H1 (cell line): ENCODE measurements around the gene ZNF213. TPM values are rescaled to one million over a fixed set of nuclear protein-coding genes. Genes with fewer than 3 reads are reported as not detected.

Experiments used
- HDAC2 ChIP-seq, 2 experiments: fragments of 300-600 bp in 1 of 2; sonication (generic) in 1 of 2; IDR thresholded peaks; 2 replicates each; pipeline ENCODE4 v1.6.1; 2011 to 2012; ENCODE audit warnings: low read depth in 2 of 2, low read length in 2 of 2, mild to moderate bottlenecking in 2 of 2, moderate library complexity in 2 of 2, borderline replicate concordance in 1 of 2, inconsistent platforms in 1 of 2
- KDM4A ChIP-seq: IDR thresholded peaks from one replicate; pipeline ENCODE4 v1.7.1; 2012; ENCODE audit warnings: low read depth, mild to moderate bottlenecking, moderate library complexity, low read length, inconsistent platforms; ENCODE audit not compliant: severe bottlenecking
- POU5F1 ChIP-seq: IDR thresholded peaks from 2 replicates; pipeline ENCODE4 v1.6.1; 2011; ENCODE audit warnings: low read depth, mild to moderate bottlenecking, low read length, moderate library complexity
- SUZ12 ChIP-seq: fragments of 200-600 bp; sonication (generic); IDR thresholded peaks from 2 replicates; pipeline ENCODE4 v1.6.1; 2012; ENCODE audit warnings: mild to moderate bottlenecking, inconsistent platforms, low read length, moderate library complexity, mixed read lengths
- TBP ChIP-seq: IDR thresholded peaks from 2 replicates; pipeline ENCODE4 v1.6.1; 2011; ENCODE audit warnings: low read depth, low read length, improper control_type of control experiment
- TCF12 ChIP-seq: IDR thresholded peaks from 2 replicates; pipeline ENCODE4 v1.6.1; 2011; ENCODE audit warnings: low read depth, mild to moderate bottlenecking, low read length
- polyA plus RNA-seq, 7 experiments: library from polyadenylated mRNA; depleted of rRNA in 3 of 7; stranded (reverse) in 5 of 7; unstranded in 2 of 7; fragments of >200 nt in 5 of 7; fragments of 200-250 nt in 2 of 7; gene quantifications; 1 replicate in 5 of 7; 2 replicates in 1 of 7; 4 replicates in 1 of 7; pipeline versions ENCODE4 v1.2.1 to v1.2.3, GENCODE V29; 2011 to 2013; ENCODE audit warnings: missing spikeins in 2 of 7, mixed read lengths in 2 of 7
- total RNA-seq: library from RNA; stranded (reverse); fragmentation: NEBNext Ultra II Directional; extraction: Animal tissue kit (Norgen Biotek cat#: 25700); gene quantifications from 2 replicates; pipeline ENCODE4 v1.2.1, GENCODE V29; 2021
- TF ChIP-seq, protein P1 (sequence below), 3 experiments: IDR thresholded peaks; 1 replicate in 2 of 3; 2 replicates in 1 of 3; pipeline versions ENCODE4 v1.5.1 to v1.6.1; 2011; ENCODE audit warnings: low read length in 3 of 3, mild to moderate bottlenecking in 3 of 3, inconsistent platforms in 2 of 3, low read depth in 1 of 3, moderate library complexity in 1 of 3; ENCODE audit not compliant: insufficient read depth in 1 of 3; ENCODE audit errors: control extremely low read depth in 1 of 3

The ZNF213 gene
- total and polyA plus RNA-seq, 2 of the 8 experiments (the other 6 are each of a cell fraction or from before 2014, with no cell fraction given): 1.6 to 6.9 TPM

GRCh38 chr16:3175157-3176093 lies 40.6 kb downstream of the ZNF213 start (continued):
- TF ChIP-seq, protein P1, sequence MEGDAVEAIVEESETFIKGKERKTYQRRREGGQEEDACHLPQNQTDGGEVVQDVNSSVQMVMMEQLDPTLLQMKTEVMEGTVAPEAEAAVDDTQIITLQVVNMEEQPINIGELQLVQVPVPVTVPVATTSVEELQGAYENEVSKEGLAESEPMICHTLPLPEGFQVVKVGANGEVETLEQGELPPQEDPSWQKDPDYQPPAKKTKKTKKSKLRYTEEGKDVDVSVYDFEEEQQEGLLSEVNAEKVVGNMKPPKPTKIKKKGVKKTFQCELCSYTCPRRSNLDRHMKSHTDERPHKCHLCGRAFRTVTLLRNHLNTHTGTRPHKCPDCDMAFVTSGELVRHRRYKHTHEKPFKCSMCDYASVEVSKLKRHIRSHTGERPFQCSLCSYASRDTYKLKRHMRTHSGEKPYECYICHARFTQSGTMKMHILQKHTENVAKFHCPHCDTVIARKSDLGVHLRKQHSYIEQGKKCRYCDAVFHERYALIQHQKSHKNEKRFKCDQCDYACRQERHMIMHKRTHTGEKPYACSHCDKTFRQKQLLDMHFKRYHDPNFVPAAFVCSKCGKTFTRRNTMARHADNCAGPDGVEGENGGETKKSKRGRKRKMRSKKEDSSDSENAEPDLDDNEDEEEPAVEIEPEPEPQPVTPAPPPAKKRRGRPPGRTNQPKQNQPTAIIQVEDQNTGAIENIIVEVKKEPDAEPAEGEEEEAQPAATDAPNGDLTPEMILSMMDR (IDR thresholded peaks at IDR 0.05; ENCODE audit: control extremely low read depth in 1 of 3, insufficient read depth in 1 of 3, low read depth in 1 of 3, low read length in 3 of 3): no peak
- TF ChIP-seq SUZ12 (no peak), KDM4A (no peak), HDAC2 (IDR thresholded peaks at IDR 0.05; ENCODE audit: borderline replicate concordance in 1 of 2, low read depth in 2 of 2, low read length in 2 of 2) (no peak), TCF12 (no peak), TBP (peak; percentile 99), POU5F1 (0 out of 2 replicates have a peak, but pooled peaks have one; percentile 37)
